ENCODE measurements around the gene RTP5. TPM values are rescaled to one million over a fixed set of nuclear protein-coding genes. Genes with fewer than 3 reads are reported as not detected.

RTP5 gene
- total and polyA plus RNA-seq, 2 experiments from 2014 or later, result not detected

GRCh38 chr2:241868661-241869081, 858 bp upstream of the RTP5 start:
- Histone ChIP-seq H3K27ac (no peak overlapping the region), H4K20me1 (ENCODE audit: insufficient read depth, poor library complexity, severe bottlenecking) (no peaks in the 10 kb centered on the region), H3K79me2 (no peaks in the 10 kb centered on the region), H3K36me3 (replicated peaks; ENCODE audit: insufficient read depth, low read depth) (no peaks in the 10 kb centered on the region), H3K9me2 (replicated peaks; ENCODE audit: insufficient read depth) (no peaks in the 10 kb centered on the region), H3K9me3 (ENCODE audit: low read depth) (no peaks in the 10 kb centered on the region), H3K4me2 (no peak overlapping the region), H3K4me1 (ENCODE audit: insufficient read depth) (peaks cover 5% of the 10 kb centered on the region), H3K27me3 (no peaks in the 10 kb centered on the region), H2AFZ (no peak overlapping the region), H3K4me3 (no peak overlapping the region)
- TF ChIP-seq EZH2 (IDR thresholded peaks at IDR 0.05; ENCODE audit: borderline replicate concordance) (no peak), EZH2phosphoT487 (IDR thresholded peaks at IDR 0.05; ENCODE audit: low read depth, severe bottlenecking, unreplicated experiment) (no peak)
- TF ChIP-seq, protein P1, sequence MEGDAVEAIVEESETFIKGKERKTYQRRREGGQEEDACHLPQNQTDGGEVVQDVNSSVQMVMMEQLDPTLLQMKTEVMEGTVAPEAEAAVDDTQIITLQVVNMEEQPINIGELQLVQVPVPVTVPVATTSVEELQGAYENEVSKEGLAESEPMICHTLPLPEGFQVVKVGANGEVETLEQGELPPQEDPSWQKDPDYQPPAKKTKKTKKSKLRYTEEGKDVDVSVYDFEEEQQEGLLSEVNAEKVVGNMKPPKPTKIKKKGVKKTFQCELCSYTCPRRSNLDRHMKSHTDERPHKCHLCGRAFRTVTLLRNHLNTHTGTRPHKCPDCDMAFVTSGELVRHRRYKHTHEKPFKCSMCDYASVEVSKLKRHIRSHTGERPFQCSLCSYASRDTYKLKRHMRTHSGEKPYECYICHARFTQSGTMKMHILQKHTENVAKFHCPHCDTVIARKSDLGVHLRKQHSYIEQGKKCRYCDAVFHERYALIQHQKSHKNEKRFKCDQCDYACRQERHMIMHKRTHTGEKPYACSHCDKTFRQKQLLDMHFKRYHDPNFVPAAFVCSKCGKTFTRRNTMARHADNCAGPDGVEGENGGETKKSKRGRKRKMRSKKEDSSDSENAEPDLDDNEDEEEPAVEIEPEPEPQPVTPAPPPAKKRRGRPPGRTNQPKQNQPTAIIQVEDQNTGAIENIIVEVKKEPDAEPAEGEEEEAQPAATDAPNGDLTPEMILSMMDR (IDR thresholded peaks at IDR 0.05; ENCODE audit: poor library complexity), result no peak
- DNase-seq (ENCODE audit: low spot score), result no peak
- 60% methylated on average over 15 of the region's 15 CpGs for WGBS (ENCODE audit: low lambda C conversion rate, missing lambda C conversion rate)

DNA sequence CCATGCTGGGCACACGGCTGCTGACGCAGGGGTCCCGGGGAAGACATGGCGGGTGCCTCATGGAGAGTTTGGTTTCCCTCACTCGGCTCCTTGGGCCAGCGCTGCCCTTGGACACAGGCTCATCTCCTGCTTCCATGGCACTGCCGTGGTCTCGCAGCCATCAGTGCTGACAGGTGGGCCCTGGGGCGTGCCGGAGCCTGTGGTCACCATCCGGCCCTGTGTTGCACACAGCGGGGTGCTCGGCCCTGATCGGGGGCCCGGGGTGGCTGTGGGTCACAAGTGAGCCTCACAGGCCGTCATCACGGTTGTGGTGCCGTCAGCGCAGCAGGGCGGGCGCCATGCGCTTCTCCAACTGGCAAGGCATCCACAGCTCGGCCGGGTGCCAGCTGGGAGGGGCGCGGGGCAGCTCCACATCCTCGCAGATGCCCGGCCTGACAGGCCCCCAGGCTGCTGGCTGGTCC, 582 bp downstream of the RTP5 start:
- 97% methylated on average over 25 of the region's 28 CpGs for WGBS (ENCODE audit: low lambda C conversion rate, missing lambda C conversion rate)
- H3K36me3 ChIP-seq (replicated peaks; ENCODE audit: insufficient read depth, low read depth), result no peaks in the 10 kb centered on the region
- H3K27me3 ChIP-seq, result no peaks in the 10 kb centered on the region
- H3K4me3 ChIP-seq, result no peak overlapping the region
- no peak overlapping the region for H2AFZ ChIP-seq
- TF ChIP-seq EZH2phosphoT487 (IDR thresholded peaks at IDR 0.05; ENCODE audit: low read depth, severe bottlenecking, unreplicated experiment) (no peak), EZH2 (IDR thresholded peaks at IDR 0.05; ENCODE audit: borderline replicate concordance) (no peak)
- TF ChIP-seq, protein P1 (IDR thresholded peaks at IDR 0.05; ENCODE audit: poor library complexity), result no peak
- H3K79me2 ChIP-seq, result no peaks in the 10 kb centered on the region
- DNase-seq (ENCODE audit: low spot score), result no peak
- no peaks in the 10 kb centered on the region for H3K9me2 ChIP-seq (replicated peaks; ENCODE audit: insufficient read depth)
- no peaks in the 10 kb centered on the region for H4K20me1 ChIP-seq (ENCODE audit: insufficient read depth, poor library complexity, severe bottlenecking)
- H3K4me2 ChIP-seq, result no peak overlapping the region
- peaks cover 5% of the 10 kb centered on the region for H3K4me1 ChIP-seq (ENCODE audit: insufficient read depth)
- H3K27ac ChIP-seq, result no peak overlapping the region
- no peaks in the 10 kb centered on the region for H3K9me3 ChIP-seq (ENCODE audit: low read depth)

DNA sequence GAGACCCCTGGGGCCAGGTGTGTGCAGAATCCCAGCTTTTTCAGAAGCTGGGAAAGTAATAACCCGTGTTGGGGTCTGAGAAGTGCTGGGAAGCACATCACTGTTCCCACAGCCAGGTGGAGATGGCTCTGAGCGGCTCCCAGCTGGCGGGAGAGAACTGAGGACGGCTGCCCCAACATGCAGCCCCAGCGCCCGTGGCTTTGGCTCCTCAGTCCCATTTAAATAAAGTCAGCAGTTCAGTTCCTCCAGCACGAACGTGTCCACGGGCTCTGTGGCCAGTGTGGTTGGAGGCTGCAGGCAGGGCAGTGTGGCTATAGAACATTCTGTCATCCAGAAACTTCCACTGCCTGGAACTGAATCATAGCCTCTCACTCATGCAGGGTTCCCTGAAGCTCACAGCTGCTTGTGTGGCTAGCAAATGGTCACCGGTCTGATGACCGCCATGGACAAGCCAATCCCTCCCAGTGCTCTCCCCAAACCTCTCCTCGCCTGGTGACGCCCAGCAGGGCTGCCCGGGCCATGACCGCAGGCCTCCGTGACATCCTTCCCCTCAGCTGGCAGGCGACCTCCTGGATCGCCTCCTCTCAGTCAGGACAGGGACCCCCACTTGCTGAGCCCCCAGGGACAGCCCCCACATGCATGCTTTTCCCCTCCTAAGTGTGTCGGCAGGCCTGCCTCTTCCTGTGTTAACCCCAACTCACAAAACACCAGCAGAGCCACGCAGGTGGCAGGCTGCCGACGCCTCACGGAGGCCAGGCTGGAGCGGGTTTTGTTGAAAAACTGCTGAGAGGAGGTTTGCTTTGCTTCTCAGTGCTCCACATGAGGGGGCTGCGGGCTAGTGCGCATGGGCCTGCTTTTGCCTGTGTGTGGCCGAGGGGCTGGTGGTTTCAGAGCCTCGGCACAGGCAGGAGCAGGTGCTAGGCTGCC, 1.3 kb downstream of the RTP5 start:
- Histone ChIP-seq H3K4me3 (no peak overlapping the region), H3K36me3 (replicated peaks; ENCODE audit: insufficient read depth, low read depth) (no peaks in the 10 kb centered on the region), H3K4me1 (ENCODE audit: insufficient read depth) (peaks cover 5% of the 10 kb centered on the region), H3K79me2 (no peaks in the 10 kb centered on the region), H3K9me2 (replicated peaks; ENCODE audit: insufficient read depth) (no peaks in the 10 kb centered on the region), H3K9me3 (ENCODE audit: low read depth) (no peaks in the 10 kb centered on the region), H4K20me1 (ENCODE audit: insufficient read depth, poor library complexity, severe bottlenecking) (no peaks in the 10 kb centered on the region), H2AFZ (no peak overlapping the region), H3K27ac (no peak overlapping the region), H3K4me2 (no peak overlapping the region), H3K27me3 (no peaks in the 10 kb centered on the region)
- TF ChIP-seq, protein P1 (IDR thresholded peaks at IDR 0.05; ENCODE audit: poor library complexity), result no peak
- TF ChIP-seq EZH2 (IDR thresholded peaks at IDR 0.05; ENCODE audit: borderline replicate concordance), result no peak
- WGBS (ENCODE audit: low lambda C conversion rate, missing lambda C conversion rate), result 87% methylated on average over 28 of the region's 28 CpGs
- DNase-seq (ENCODE audit: low spot score), result no peak
